ENCODE data around the gene MST1. TPM values are rescaled to one million over a fixed set of nuclear protein-coding genes. Genes with fewer than 3 reads are reported as not detected.

Gene MST1
- total RNA-seq, 4 donors from 2014 or later = 12.2 to 116 (median 15.1) TPM

GRCh38 chr3:49706456-49707112 lies 17.3 kb upstream of the MST1 start:
- 93% methylated on average over 8 of the region's 9 CpGs; no CpG with 5 or more reads in 1 of the 2 donors for whole genome bisulfite sequencing, 2 donors (ENCODE audit: low coverage in 1 of 2)
- Histone ChIP-seq H3K4me1 (no peaks in the 10 kb centered on the region), H3K4me3 (no peak overlapping the region), H3K36me3 (no peaks in the 10 kb centered on the region), H3K27me3 (no peaks in the 10 kb centered on the region), H3K27ac (no peak overlapping the region), H3K9me3 (no peaks in the 10 kb centered on the region)
- intact Hi-C loops (cut with DNase I; ENCODE audit: low total_unique reads) = loop anchor here (10.0 kb wide), 2 partner anchors 138 to 198 kb away; partner anchors contain the start of gene MST1R
- in situ Hi-C loops (cut with MboI; ENCODE audit: low pct_ligation_motif_present in 1 of 4, low pct_unique_long_range_greater_than_20kb in 1 of 4, low sequenced_read_pairs in 3 of 4) = loop anchor here in 1 of 4 donors (10.0 kb wide), 1 partner anchor 138 kb away; no protein-coding TSS in a partner anchor
- TF ChIP-seq EP300 (IDR thresholded peaks at IDR 0.05; ENCODE audit: low read depth) (no peak), CTCF (IDR thresholded peaks at IDR 0.05) (no peak), POLR2AphosphoS5 (IDR thresholded peaks at IDR 0.05) (no peak), POLR2A (IDR thresholded peaks at IDR 0.05) (no peak)
- no peak for DNase-seq

GRCh38 chr3:49705390-49705960 lies 16.2 kb upstream of the MST1 start:
- in situ Hi-C loops (cut with MboI; ENCODE audit: low pct_ligation_motif_present in 1 of 4, low pct_unique_long_range_greater_than_20kb in 1 of 4, low sequenced_read_pairs in 3 of 4) = loop anchor here in 1 of 4 donors (10.0 kb wide), 1 partner anchor 139 kb away; no protein-coding TSS in a partner anchor
- TF ChIP-seq CTCF (IDR thresholded peaks at IDR 0.05) (no peak), POLR2AphosphoS5 (IDR thresholded peaks at IDR 0.05) (no peak), POLR2A (IDR thresholded peaks at IDR 0.05) (no peak), EP300 (IDR thresholded peaks at IDR 0.05; ENCODE audit: low read depth) (no peak)
- DNase-seq = no peak
- intact Hi-C loops (cut with DNase I; ENCODE audit: low total_unique reads) = loop anchor here (10.0 kb wide), 2 partner anchors 139 to 199 kb away; partner anchors contain the start of gene MST1R
- Histone ChIP-seq H3K36me3 (no peaks in the 10 kb centered on the region), H3K4me3 (no peak overlapping the region), H3K27ac (no peak overlapping the region), H3K27me3 (no peaks in the 10 kb centered on the region), H3K4me1 (no peaks in the 10 kb centered on the region), H3K9me3 (no peaks in the 10 kb centered on the region)
- 93% methylated on average over 10 of the region's 17 CpGs; no CpG with 5 or more reads in 1 of the 2 donors for whole genome bisulfite sequencing, 2 donors (ENCODE audit: low coverage in 1 of 2)

GRCh38 chr3:49704629-49705028 lies 15.4 kb upstream of the MST1 start:
- in situ Hi-C loops (cut with MboI; ENCODE audit: low pct_ligation_motif_present in 1 of 4, low pct_unique_long_range_greater_than_20kb in 1 of 4, low sequenced_read_pairs in 3 of 4) = loop anchor here in 1 of 4 donors (10.0 kb wide), 1 partner anchor 140 kb away; no protein-coding TSS in a partner anchor

More at GRCh38 chr3:49704629-49705028, 15.4 kb upstream of the MST1 start:
- Histone ChIP-seq H3K9me3 (no peaks in the 10 kb centered on the region), H3K27ac (no peak overlapping the region), H3K36me3 (no peaks in the 10 kb centered on the region), H3K4me1 (no peaks in the 10 kb centered on the region), H3K27me3 (no peaks in the 10 kb centered on the region), H3K4me3 (no peak overlapping the region)
- intact Hi-C loops (cut with DNase I; ENCODE audit: low total_unique reads) = loop anchor here (10.0 kb wide), 2 partner anchors 140 to 200 kb away; partner anchors contain the start of gene MST1R
- DNase-seq = no peak
- TF ChIP-seq POLR2A (IDR thresholded peaks at IDR 0.05) (no peak), EP300 (IDR thresholded peaks at IDR 0.05; ENCODE audit: low read depth) (no peak), CTCF (IDR thresholded peaks at IDR 0.05) (no peak), POLR2AphosphoS5 (IDR thresholded peaks at IDR 0.05) (no peak)
- WGBS, 2 donors (ENCODE audit: low coverage in 1 of 2) = 98% methylated on average over 8 of the region's 8 CpGs; no CpG with 5 or more reads in 1 of the 2 donors

Data from transverse colon (tissue), 4 donors.